Effector memory CD8-positive, alpha-beta T cell (primary cell): ENCODE results near the gene CD300LF.

Experiments
- ATAC-seq: fragments of 150-1000 bp; cut with Tn5 transposase; replicated peaks from 2 replicates; pipeline ENCODE4 v1.10.0; 2021; ENCODE audit warnings: mild to moderate bottlenecking, moderate library complexity
- DNase-seq, 3 experiments: peaks; one replicate each; pipeline ENCODE4 v3.0.0; 2021
- H3K27ac Mint-ChIP-seq, 2 donors: one replicate each; pipeline ENCODE4 v1.8.0; 2022; ENCODE audit warnings: mild to moderate bottlenecking in 2 of 2, mixed read lengths in 2 of 2, moderate library complexity in 2 of 2
- H3K27me3 Mint-ChIP-seq, 2 donors: one replicate each; pipeline ENCODE4 v1.8.0; 2022; ENCODE audit warnings: mixed read lengths in 2 of 2
- H3K36me3 Mint-ChIP-seq: one replicate; pipeline ENCODE4 v1.8.0; 2022; ENCODE audit warnings: mild to moderate bottlenecking, moderate library complexity, mixed read lengths; ENCODE audit not compliant: insufficient read depth
- H3K4me1 Mint-ChIP-seq, 2 donors: one replicate each; pipeline ENCODE4 v1.8.0; 2022; ENCODE audit warnings: low read depth in 2 of 2, mixed read lengths in 2 of 2
- H3K4me3 Mint-ChIP-seq, 2 donors: one replicate each; pipeline ENCODE4 v1.8.0; 2022; ENCODE audit warnings: mild to moderate bottlenecking in 2 of 2, mixed read lengths in 2 of 2, moderate library complexity in 2 of 2
- H3K9me3 Mint-ChIP-seq, 2 donors: one replicate each; pipeline ENCODE4 v1.8.0; 2022; ENCODE audit warnings: mixed read lengths in 2 of 2

The CD300LF gene

GRCh38 chr17:74732042-74732867 is 19.5 kb upstream of the CD300LF start:
- H3K9me3 Mint-ChIP-seq: no peaks in the 10 kb centered on the region
- DNase-seq (no peak), ATAC-seq (no peak)
- H3K27me3 Mint-ChIP-seq: no peaks in the 10 kb centered on the region
- peaks cover 3% of the 10 kb centered on the region for H3K36me3 Mint-ChIP-seq
- peaks cover 21 to 22% of the 10 kb centered on the region in 2 donors for H3K4me1 Mint-ChIP-seq
- no peak overlapping the region for H3K4me3 Mint-ChIP-seq
- H3K27ac Mint-ChIP-seq: no peak overlapping the region

GRCh38 chr17:74731347-74731605 is 18.6 kb upstream of the CD300LF start:
- H3K4me3 Mint-ChIP-seq: peak overlapping the region; percentile 37 to 42
- ATAC-seq: no peak

GRCh38 chr17:74730491-74731346 is 18.0 kb upstream of the CD300LF start:
- ATAC-seq (peak; percentile 92), DNase-seq (peak; percentile 74 to 78 (median 76))
- peaks cover 3% of the 10 kb centered on the region for H3K36me3 Mint-ChIP-seq
- peak overlapping the region; percentile 6 to 29 for H3K27ac Mint-ChIP-seq
- H3K4me1 Mint-ChIP-seq: peaks cover 16 to 17% of the 10 kb centered on the region in 2 donors
- no peaks in the 10 kb centered on the region for H3K27me3 Mint-ChIP-seq
- H3K4me3 Mint-ChIP-seq: peak overlapping the region; percentile 37 to 42
- H3K9me3 Mint-ChIP-seq: no peaks in the 10 kb centered on the region

More at GRCh38 chr17:74731347-74731605, 18.6 kb upstream of the CD300LF start:
- peaks cover 18 to 19% of the 10 kb centered on the region in 2 donors for H3K4me1 Mint-ChIP-seq
- H3K27me3 Mint-ChIP-seq: no peaks in the 10 kb centered on the region
- H3K36me3 Mint-ChIP-seq: peaks cover 3% of the 10 kb centered on the region
- no peak for DNase-seq
- no peaks in the 10 kb centered on the region for H3K9me3 Mint-ChIP-seq
- no peak overlapping the region for H3K27ac Mint-ChIP-seq

GRCh38 chr17:74729866-74730265 is 17.1 kb upstream of the CD300LF start:
- H3K4me1 Mint-ChIP-seq: peaks cover 16% of the 10 kb centered on the region in 2 donors
- ATAC-seq (no peak), DNase-seq (no peak)
- H3K27me3 Mint-ChIP-seq: no peaks in the 10 kb centered on the region
- no peak overlapping the region for H3K27ac Mint-ChIP-seq
- peak overlapping the region; percentile 37 to 42 for H3K4me3 Mint-ChIP-seq
- no peaks in the 10 kb centered on the region for H3K9me3 Mint-ChIP-seq
- H3K36me3 Mint-ChIP-seq: peaks cover 3% of the 10 kb centered on the region

DNA sequence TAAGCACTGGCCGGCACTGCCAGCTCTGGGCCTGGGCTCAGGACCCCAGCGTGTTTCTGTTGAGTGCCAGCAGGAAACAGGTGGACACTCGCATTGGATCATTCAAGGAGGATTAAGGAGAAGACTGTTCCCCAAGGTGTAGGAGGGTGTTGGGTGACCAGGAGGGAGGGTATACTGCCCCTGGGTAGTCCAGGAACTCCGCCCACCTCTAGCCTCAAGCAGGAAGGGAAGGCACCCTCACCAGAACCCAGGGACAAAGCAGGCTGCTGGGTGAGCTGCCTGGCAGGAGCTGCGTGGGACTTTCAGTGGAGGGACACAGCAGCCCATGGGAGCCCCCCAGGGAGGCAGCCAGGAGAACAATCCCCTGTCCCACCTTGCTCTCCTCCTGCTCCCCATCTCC is 16.6 kb upstream of the CD300LF start:
- Mint-ChIP-seq H3K9me3 (no peaks in the 10 kb centered on the region), H3K27me3 (no peaks in the 10 kb centered on the region), H3K4me1 (peaks cover 11 to 16% of the 10 kb centered on the region in 2 donors), H3K36me3 (peaks cover 3% of the 10 kb centered on the region), H3K27ac (no peak overlapping the region), H3K4me3 (peak overlapping the region in 1 of 2 donors; percentile 42)
- ATAC-seq (no peak), DNase-seq (no peak)

- H3K36me3 Mint-ChIP-seq: peaks cover 3% of the 10 kb centered on the region
- no peak overlapping the region for H3K4me3 Mint-ChIP-seq
- H3K27ac Mint-ChIP-seq: no peak overlapping the region
- DNase-seq: no peak
- peaks cover 11 to 16% of the 10 kb centered on the region in 2 donors for H3K4me1 Mint-ChIP-seq
- ATAC-seq: no peak
- no peaks in the 10 kb centered on the region for H3K27me3 Mint-ChIP-seq
- H3K9me3 Mint-ChIP-seq: no peaks in the 10 kb centered on the region
Measured at GRCh38 chr17:74728702-74729075, 16.0 kb upstream of the CD300LF start.

DNA sequence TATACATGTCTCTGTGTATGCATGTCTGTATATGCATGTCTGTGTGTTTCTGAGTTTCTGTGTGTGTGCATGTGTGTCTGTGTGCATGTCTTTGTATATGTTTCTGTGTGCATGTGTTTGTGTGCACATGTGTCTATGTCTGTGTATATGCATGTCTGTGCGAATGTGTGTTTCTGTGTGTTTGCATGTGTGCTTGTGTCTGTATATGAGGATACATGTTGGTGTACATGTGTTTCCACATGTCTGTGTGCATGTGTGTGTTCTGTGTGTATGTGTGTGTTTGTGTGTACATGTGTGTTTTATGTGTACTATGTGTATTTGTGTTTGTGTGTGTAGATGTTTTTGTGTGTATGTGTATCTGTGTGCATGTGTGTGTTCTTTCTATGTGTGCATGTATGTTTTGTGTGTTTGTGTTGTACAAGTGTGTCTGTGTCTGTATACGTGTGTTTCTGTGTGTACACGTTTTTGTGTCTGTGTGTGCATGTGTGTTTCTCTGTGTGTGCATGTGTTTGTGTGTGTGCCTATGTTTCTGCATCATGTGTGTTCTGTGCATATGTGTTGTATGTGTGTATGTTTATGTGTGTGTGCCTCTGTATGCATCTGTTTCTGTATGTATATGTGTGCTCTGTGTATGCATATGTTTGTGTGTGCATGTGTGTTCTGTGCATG is 15.4 kb upstream of the CD300LF start:
- no peak overlapping the region for H3K4me3 Mint-ChIP-seq

DNA sequence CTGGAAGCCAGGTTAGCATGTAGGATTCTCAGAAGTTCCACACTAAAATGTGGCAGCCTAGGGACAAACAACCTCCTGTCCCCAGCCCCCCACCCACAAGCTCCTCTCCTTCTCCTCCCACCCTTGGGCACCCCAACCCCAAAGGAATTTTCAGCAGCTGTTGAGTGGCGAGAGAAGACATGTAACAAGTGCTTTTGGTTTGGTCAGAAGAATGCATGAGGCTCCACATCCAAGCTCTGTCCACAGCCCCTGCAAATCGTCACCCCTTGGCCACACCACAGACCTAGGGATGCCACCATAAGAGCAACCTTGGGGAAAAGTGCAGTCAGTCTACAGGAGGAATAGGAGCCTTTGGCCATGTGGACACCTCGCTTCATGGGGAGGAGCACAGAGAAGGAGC is 12.4 kb upstream of the CD300LF start:
- Mint-ChIP-seq H3K27me3 (peaks cover 0 to 10% of the 10 kb centered on the region in 2 donors), H3K4me1 (peaks cover 2 to 5% of the 10 kb centered on the region in 2 donors), H3K27ac (no peak overlapping the region), H3K36me3 (no peaks in the 10 kb centered on the region), H3K4me3 (no peak overlapping the region), H3K9me3 (no peaks in the 10 kb centered on the region)
- DNase-seq: no peak
- ATAC-seq: no peak

More for the DNA sequence above, 15.4 kb upstream of the CD300LF start:
- Mint-ChIP-seq H3K27ac (no peak overlapping the region), H3K36me3 (peaks cover 3% of the 10 kb centered on the region), H3K27me3 (no peaks in the 10 kb centered on the region), H3K9me3 (no peaks in the 10 kb centered on the region), H3K4me1 (peaks cover 11 to 16% of the 10 kb centered on the region in 2 donors)
- ATAC-seq: no peak
- DNase-seq: no peak

DNA sequence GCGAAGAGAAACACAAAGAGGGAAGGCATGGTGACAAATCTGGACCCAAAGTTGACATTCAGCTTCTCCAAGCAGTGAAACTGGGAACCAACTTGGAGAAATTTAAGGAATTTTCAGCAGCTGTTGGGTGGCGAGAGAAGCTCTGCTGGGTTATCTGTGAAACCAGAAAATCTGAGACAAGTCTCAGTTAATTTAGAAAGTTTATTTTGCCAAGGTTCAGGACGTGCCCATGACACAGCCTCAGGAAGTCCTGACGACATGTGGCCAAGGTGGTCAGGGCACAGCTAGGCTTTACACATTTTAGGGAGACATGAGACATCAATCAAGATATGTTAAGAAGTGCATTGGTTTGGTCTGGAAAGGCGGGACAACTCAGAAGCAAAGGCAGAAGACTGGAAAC is 11.2 kb upstream of the CD300LF start:
- H3K9me3 Mint-ChIP-seq: no peaks in the 10 kb centered on the region
- no peak overlapping the region for H3K4me3 Mint-ChIP-seq
- H3K36me3 Mint-ChIP-seq: no peaks in the 10 kb centered on the region
- H3K27ac Mint-ChIP-seq: no peak overlapping the region
- no peak for DNase-seq
- no peak for ATAC-seq
- H3K4me1 Mint-ChIP-seq: no peaks in the 10 kb centered on the region
- peaks cover 0 to 10% of the 10 kb centered on the region in 2 donors for H3K27me3 Mint-ChIP-seq

DNA sequence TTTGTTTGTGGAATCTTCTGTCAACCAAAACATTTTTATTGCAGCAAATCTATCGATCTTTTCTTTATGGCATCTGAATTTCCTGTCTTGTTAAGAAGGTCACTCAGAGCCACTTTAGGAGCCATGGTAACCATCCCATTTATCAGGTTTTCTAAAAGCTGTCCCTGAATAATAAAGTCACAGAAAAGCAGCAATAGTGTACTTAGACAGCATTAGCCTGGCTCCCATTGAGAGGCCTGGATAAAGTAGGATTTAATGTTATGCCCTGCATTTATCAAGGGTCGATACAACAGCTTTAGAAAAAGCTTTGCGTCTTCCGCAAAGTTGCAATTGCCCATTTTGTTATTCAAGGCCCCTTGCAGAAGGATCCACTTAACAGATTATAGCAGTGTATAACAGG is 10.1 kb upstream of the CD300LF start:
- Mint-ChIP-seq H3K27ac (no peak overlapping the region), H3K9me3 (no peaks in the 10 kb centered on the region), H3K4me3 (no peak overlapping the region)

GRCh38 chr17:74720506-74720905 is 7.8 kb upstream of the CD300LF start:
- ATAC-seq (no peak), DNase-seq (no peak)
- Mint-ChIP-seq H3K36me3 (no peaks in the 10 kb centered on the region), H3K27ac (no peak overlapping the region), H3K9me3 (no peaks in the 10 kb centered on the region), H3K27me3 (peaks cover 0 to 10% of the 10 kb centered on the region in 2 donors), H3K4me3 (no peak overlapping the region), H3K4me1 (no peaks in the 10 kb centered on the region)

More for the DNA sequence above, 10.1 kb upstream of the CD300LF start:
- Mint-ChIP-seq H3K4me1 (no peaks in the 10 kb centered on the region), H3K36me3 (no peaks in the 10 kb centered on the region), H3K27me3 (peaks cover 0 to 10% of the 10 kb centered on the region in 2 donors)
- no peak for DNase-seq
- no peak for ATAC-seq

- no peak overlapping the region for H3K27ac Mint-ChIP-seq
- ATAC-seq: no peak
- peaks cover 0 to 33% of the 10 kb centered on the region in 2 donors for H3K27me3 Mint-ChIP-seq
Measured at GRCh38 chr17:74715144-74715543, 2.4 kb upstream of the CD300LF start.

DNA sequence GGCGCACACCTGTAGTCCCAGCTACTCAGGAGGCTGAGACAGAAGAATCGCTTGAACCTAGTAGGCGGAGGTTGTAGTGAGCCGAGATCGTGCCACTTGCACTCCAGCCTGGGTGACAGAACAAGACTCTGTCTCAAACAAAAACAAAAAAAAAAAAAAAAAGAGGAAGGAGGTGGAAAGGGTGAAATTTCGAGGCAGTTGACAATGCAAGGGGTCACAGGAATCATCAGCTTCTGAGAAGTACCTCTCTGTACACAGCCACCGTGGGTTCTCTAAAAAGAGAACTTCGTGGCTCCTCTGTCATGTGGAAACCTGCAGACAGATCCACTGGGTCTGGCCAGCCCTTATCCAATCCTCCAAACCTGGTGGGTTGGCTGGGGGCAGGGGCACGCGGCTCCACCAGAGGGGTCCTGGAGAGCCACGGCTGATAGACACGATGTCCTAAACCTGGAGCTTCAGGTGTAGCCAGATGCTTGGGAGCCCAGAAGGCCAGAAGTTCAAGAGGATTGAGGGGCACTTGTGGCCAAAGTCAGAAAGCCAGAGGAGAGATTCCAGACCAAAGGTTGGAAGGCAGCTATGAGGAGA is 540 bp upstream of the CD300LF start:
- H3K9me3 Mint-ChIP-seq: no peaks in the 10 kb centered on the region
- DNase-seq (no peak), ATAC-seq (no peak)
- no peak overlapping the region for H3K4me3 Mint-ChIP-seq
- H3K27ac Mint-ChIP-seq: no peak overlapping the region
- peaks cover 6 to 13% of the 10 kb centered on the region in 2 donors for H3K4me1 Mint-ChIP-seq
- peaks cover 0 to 33% of the 10 kb centered on the region in 2 donors for H3K27me3 Mint-ChIP-seq
- H3K36me3 Mint-ChIP-seq: no peaks in the 10 kb centered on the region

More at GRCh38 chr17:74715144-74715543, 2.4 kb upstream of the CD300LF start:
- H3K36me3 Mint-ChIP-seq: no peaks in the 10 kb centered on the region
- H3K4me1 Mint-ChIP-seq: peaks cover 6 to 13% of the 10 kb centered on the region in 2 donors
- DNase-seq: no peak
- no peak overlapping the region for H3K4me3 Mint-ChIP-seq
- no peaks in the 10 kb centered on the region for H3K9me3 Mint-ChIP-seq
